GM12878 (cell line): ENCODE measurements around the gene MAFF. TPM values are rescaled to one million over a fixed set of nuclear protein-coding genes. Genes with fewer than 3 reads are reported as not detected.

ENCODE experiments used
- ATAC-seq: fragments of 200-7000 bp; cut with Tn5 transposase; 3 replicates; pipeline ENCODE4 v1.9.1; 2020; ENCODE audit warnings: mild to moderate bottlenecking, moderate library complexity
- BruUV-seq: library from RNA; stranded (reverse); fragments of 400-500 nt; replicated peaks from 2 replicates; lab custom pipeline; 2021; lab: Mats Ljungman, UMichigan
- CTCF ChIA-PET: fragments of 300-600 bp; sonication (Branson Sonifier 250); formaldehyde crosslinking; extraction: SDS; loops from one replicate; lab custom pipeline; 2021; ENCODE audit warnings: inconsistent platforms; lab: Yijun Ruan, JAX
- POLR2A ChIA-PET: fragments of 350-600 bp; formaldehyde crosslinking; extraction: SDS; loops from one replicate; lab custom pipeline; 2021; ENCODE audit warnings: inconsistent platforms; lab: Charles Lee
- RAD21 ChIA-PET: fragments of 300-600 bp; sonication (Branson Sonifier 250); formaldehyde crosslinking; loops from one replicate; lab custom pipeline; 2023; ENCODE audit warnings: antibody characterized with exemption; ENCODE audit not compliant: unreplicated experiment; lab: Charles Lee
- SMC1A ChIA-PET: fragments of 300-600 bp; sonication (Branson Sonifier 250); formaldehyde crosslinking; loops from one replicate; lab custom pipeline; 2023; ENCODE audit not compliant: unreplicated experiment, uncharacterized antibody; lab: Charles Lee
- DNase-seq: peaks from one replicate; pipeline ENCODE4 v3.0.0-alpha.2; 2011; ENCODE audit warnings: low read depth, low spot score
- FAIRE-seq: peaks from 3 replicates; lab custom pipeline; 2011; peaks lifted over from hg19 to GRCh38; lab: Jason Lieb, UNC
- H2AFZ ChIP-seq: 2 replicates; pipeline ENCODE4 v1.6.0; 2011; ENCODE audit warnings: low read depth, low read length, control low read depth; ENCODE audit not compliant: control insufficient read depth
- H3K27ac ChIP-seq: 2 replicates; pipeline ENCODE4 v1.5.1; 2011; ENCODE audit warnings: control low read depth; ENCODE audit not compliant: control insufficient read depth, insufficient read depth
- H3K27me3 ChIP-seq, 2 experiments: replicated peaks in 1 of 2; 2 replicates each; pipeline versions ENCODE4 v1.6.0 to v1.6.1; 2011; ENCODE audit warnings: low read length in 1 of 2; ENCODE audit not compliant: control insufficient read depth in 2 of 2, insufficient read depth in 2 of 2
- H3K36me3 ChIP-seq, 2 experiments: 2 replicates each; pipeline ENCODE4 v1.5.1; 2011; ENCODE audit warnings: low read length in 1 of 2; ENCODE audit not compliant: control insufficient read depth in 2 of 2, insufficient read depth in 2 of 2
- H3K4me1 ChIP-seq: 2 replicates; pipeline ENCODE4 v1.6.1; 2011; ENCODE audit warnings: mild to moderate bottlenecking, low read length, moderate library complexity, mixed read lengths; ENCODE audit not compliant: control insufficient read depth, insufficient read depth
- H3K4me2 ChIP-seq: 2 replicates; pipeline ENCODE4 v1.6.0; 2011; ENCODE audit warnings: control low read depth; ENCODE audit not compliant: control insufficient read depth, insufficient read depth
- H3K4me3 ChIP-seq: fragments of 200-600 bp; sonication (generic); 2 replicates; pipeline ENCODE4 v1.5.1; 2016
- H3K79me2 ChIP-seq: 2 replicates; pipeline ENCODE4 v1.6.0; 2011; ENCODE audit warnings: low read length; ENCODE audit not compliant: control insufficient read depth, insufficient read depth
- H3K9ac ChIP-seq: 2 replicates; pipeline ENCODE4 v1.8.0; 2011; ENCODE audit warnings: low read length, control low read depth, mixed read lengths; ENCODE audit not compliant: control insufficient read depth, insufficient read depth
- H3K9me3 ChIP-seq: replicated peaks from 3 replicates; pipeline ENCODE4 v1.5.1; 2011; ENCODE audit warnings: mild to moderate bottlenecking, low read length; ENCODE audit not compliant: control insufficient read depth, insufficient read depth
- H4K20me1 ChIP-seq: 2 replicates; pipeline ENCODE4 v1.6.0; 2011; ENCODE audit not compliant: control insufficient read depth, insufficient read depth
- BACH1 ChIP-seq: fragments of 450-650 bp; IDR thresholded peaks from 2 replicates; pipeline ENCODE4 v1.6.1; 2017; ENCODE audit warnings: mild to moderate bottlenecking, borderline replicate concordance
- BRCA1 ChIP-seq: IDR thresholded peaks from 2 replicates; pipeline ENCODE4 v1.6.1; 2011; ENCODE audit warnings: low read depth, low read length, improper control_type of control experiment
- CBFB ChIP-seq: IDR thresholded peaks from 2 replicates; pipeline ENCODE4 v1.6.1; 2016; ENCODE audit warnings: antibody characterized with exemption, low read depth
- CHD4 ChIP-seq: fragments of 200-600 bp; sonication (generic); IDR thresholded peaks from 2 replicates; pipeline ENCODE4 v1.6.1; 2016; ENCODE audit warnings: mild to moderate bottlenecking
- DPF2 ChIP-seq: fragments of 450-650 bp; IDR thresholded peaks from 2 replicates; pipeline ENCODE4 v1.6.1; 2017; ENCODE audit warnings: mild to moderate bottlenecking
- HCFC1 ChIP-seq: fragments of 150-350 bp; IDR thresholded peaks from 2 replicates; pipeline ENCODE4 v1.6.1; 2014; ENCODE audit warnings: low read length
- MXI1 ChIP-seq: fragments of 150-350 bp; IDR thresholded peaks from 2 replicates; pipeline ENCODE4 v1.6.1; 2011; ENCODE audit warnings: low read depth, mild to moderate bottlenecking, inconsistent platforms, low read length, improper control_type of control experiment
- NFXL1 ChIP-seq: fragments of 450-650 bp; IDR thresholded peaks from 2 replicates; pipeline ENCODE4 v1.6.1; 2017; ENCODE audit warnings: antibody characterized with exemption, mild to moderate bottlenecking, borderline replicate concordance
- PBX3 ChIP-seq: IDR thresholded peaks from 2 replicates; pipeline ENCODE4 v1.6.1; 2011; ENCODE audit warnings: mild to moderate bottlenecking, low read depth, low read length, moderate library complexity; ENCODE audit not compliant: insufficient replicate concordance
- POLR2A ChIP-seq: IDR thresholded peaks from 2 replicates; pipeline ENCODE4 v1.6.1; 2011; ENCODE audit warnings: low read depth, mild to moderate bottlenecking, low read length
- POLR2AphosphoS2 ChIP-seq: IDR thresholded peaks from 2 replicates; pipeline ENCODE4 v1.6.1; 2011; ENCODE audit warnings: low read depth, mild to moderate bottlenecking, low read length, improper control_type of control experiment, moderate library complexity
- RB1 ChIP-seq: fragments of 450-650 bp; formaldehyde crosslinking; IDR thresholded peaks from 2 replicates; pipeline ENCODE4 v1.6.1; 2017; ENCODE audit warnings: mild to moderate bottlenecking, borderline replicate concordance
- RUNX3 ChIP-seq: IDR thresholded peaks from 2 replicates; pipeline ENCODE4 v1.6.1; 2012; ENCODE audit warnings: low read length, inconsistent platforms
- SIN3A ChIP-seq: IDR thresholded peaks from 2 replicates; pipeline ENCODE4 v1.6.1; 2012; ENCODE audit warnings: low read depth, low read length, improper control_type of control experiment
- SIX5 ChIP-seq: IDR thresholded peaks from 2 replicates; pipeline ENCODE4 v1.6.1; 2011; ENCODE audit warnings: mild to moderate bottlenecking, low read depth, low read length, moderate library complexity; ENCODE audit not compliant: severe bottlenecking
- SP1 ChIP-seq: IDR thresholded peaks from one replicate; pipeline ENCODE4 v1.6.1; 2011; ENCODE audit warnings: low read depth, low read length
- SREBF2 ChIP-seq: IDR thresholded peaks from 2 replicates; pipeline ENCODE4 v1.6.1; 2012; ENCODE audit warnings: mild to moderate bottlenecking, low read length
- TBL1XR1 ChIP-seq: IDR thresholded peaks from 2 replicates; pipeline ENCODE4 v1.6.1; 2012; ENCODE audit warnings: low read depth, low read length, improper control_type of control experiment
- ZBTB33 ChIP-seq: fragments of 450-650 bp; IDR thresholded peaks from 2 replicates; pipeline ENCODE4 v1.6.1; 2017; ENCODE audit warnings: mild to moderate bottlenecking
- WGBS: methylation state at CpG from one replicate; pipeline ENCODE4 v1.1.6; 2016; ENCODE audit warnings: low lambda C conversion rate; ENCODE audit not compliant: insufficient replicate concordance, insufficient coverage; ENCODE audit errors: missing lambda C conversion rate; 5-methylcytosine and 5-hydroxymethylcytosine counted together
- in situ Hi-C: fragments of 300-500 bp; cut with MboI; formaldehyde crosslinking; loops from 9 replicates; pipeline ENCODE4 v1.14.3; 2018; ENCODE audit warnings: mixed read lengths
- intact Hi-C: fragments of 100-400 bp; cut with micrococcal nuclease; formaldehyde crosslinking; loops from one replicate; pipeline ENCODE4 v1.14.2; 2022; ENCODE audit not compliant: unreplicated experiment
- polyA plus RNA-seq, 11 experiments: library from polyadenylated mRNA; depleted of rRNA in 4 of 11; unstranded in 6 of 11; stranded (reverse) in 5 of 11; fragments of >200 nt; fragmentation: Nextera tagmentation in 4 of 11; fragmentation: Illumina TruSeq in 1 of 11; extraction: Ambion mirVana in 4 of 11; extraction: Trizol in 1 of 11; gene quantifications; 1 replicate in 1 of 11; 2 replicates in 10 of 11; pipeline versions ENCODE4 v1.2.1 to v1.2.3, GENCODE V29; 2011 to 2016; ENCODE audit warnings: inconsistent platforms in 2 of 11, missing spikeins in 2 of 11, low read depth in 1 of 11
- total RNA-seq, 4 experiments: library from RNA; depleted of rRNA in 3 of 4; stranded (reverse); fragments of >200 nt in 3 of 4; fragmentation: Illumina TruSeq in 1 of 4; extraction: Trizol in 1 of 4; gene quantifications; 2 replicates each; pipeline versions ENCODE4 v1.2.1 to v1.2.3, GENCODE V29; 2013 to 2021
- TF ChIP-seq, protein P1 (sequence below): IDR thresholded peaks from 2 replicates; pipeline ENCODE4 v1.6.1; 2012; ENCODE audit warnings: low read length, inconsistent platforms

The MAFF gene
- total and polyA plus RNA-seq, 10 of the 15 experiments (the other 5 are each of a cell fraction or from before 2014, with no cell fraction given): 0.22 to 2.3 (median 0.81) TPM; not detected in 1

- Histone ChIP-seq H4K20me1 (no peaks in the 10 kb centered on the region), H3K27ac (peak overlapping the region; percentile 5; the same call in 1 of the 2 replicates), H2AFZ (peak overlapping the region; percentile 22), H3K9ac (peak overlapping the region; percentile 3; the same call in 1 of the 2 replicates), H3K4me1 (peaks cover 46% of the 10 kb centered on the region), H3K27me3 (no peaks in the 10 kb centered on the region), H3K79me2 (no peaks in the 10 kb centered on the region), H3K4me3 (peak overlapping the region; percentile 58), H3K36me3 (no peaks in the 10 kb centered on the region; a peak in 2 of 4 replicates), H3K9me3 (no peaks in the 10 kb centered on the region), H3K4me2 (peak overlapping the region; percentile 10)
- under 1% methylated on average over 63 of the region's 81 CpGs for WGBS
- CTCF ChIA-PET: interaction anchor here (0.6 to 2.0 kb wide), 9 partner anchors 9 to 162 kb away, joined by 3 to 7 read pairs (median 3); partner anchors contain the start of gene PICK1
- in situ Hi-C loops: no loop called here
- FAIRE-seq (peak; percentile 31), DNase-seq (no peak), ATAC-seq (peak; percentile 76)
- no TSS peak for BruUV-seq
- RAD21 ChIA-PET: interaction anchor here (0.8 to 3.4 kb wide), 8 partner anchors 9 to 115 kb away, joined by 3 to 13 read pairs (median 4); partner anchors contain the start of genes MAFF and PLA2G6
- POLR2A ChIA-PET: interaction anchor here (0.6 to 1.8 kb wide), 7 partner anchors 10 to 492 kb away, joined by 3 to 10 read pairs (median 3); no protein-coding TSS in a partner anchor
- SMC1A ChIA-PET: interaction anchor here (1.2 to 4.3 kb wide), 6 partner anchors 10 to 114 kb away, joined by 3 to 20 read pairs (median 8); partner anchors contain the start of genes MAFF and PLA2G6
- intact Hi-C loops: loop anchor here (5.0 to 10.0 kb wide), 3 partner anchors 37 to 100 kb away; partner anchors contain the start of gene BAIAP2L2
- TF ChIP-seq SP1 (peak; percentile 33), TBL1XR1 (no peak), BRCA1 (no peak), SREBF2 (no peak), MXI1 (no peak), CHD4 (no peak), SIN3A (no peak), CBFB (no peak), POLR2AphosphoS2 (no peak), RB1 (peak; percentile 76; the same call in 1 of the 2 replicates), NFXL1 (no peak), RUNX3 (no peak), BACH1 (peak; percentile 86), HCFC1 (no peak), POLR2A (peak; percentile 55; the same call in 1 of the 2 replicates), ZBTB33 (peak; percentile 65; the same call in 1 of the 2 replicates), DPF2 (peak; percentile 64), SIX5 (no peak), PBX3 (no peak)
- TF ChIP-seq, protein P1, sequence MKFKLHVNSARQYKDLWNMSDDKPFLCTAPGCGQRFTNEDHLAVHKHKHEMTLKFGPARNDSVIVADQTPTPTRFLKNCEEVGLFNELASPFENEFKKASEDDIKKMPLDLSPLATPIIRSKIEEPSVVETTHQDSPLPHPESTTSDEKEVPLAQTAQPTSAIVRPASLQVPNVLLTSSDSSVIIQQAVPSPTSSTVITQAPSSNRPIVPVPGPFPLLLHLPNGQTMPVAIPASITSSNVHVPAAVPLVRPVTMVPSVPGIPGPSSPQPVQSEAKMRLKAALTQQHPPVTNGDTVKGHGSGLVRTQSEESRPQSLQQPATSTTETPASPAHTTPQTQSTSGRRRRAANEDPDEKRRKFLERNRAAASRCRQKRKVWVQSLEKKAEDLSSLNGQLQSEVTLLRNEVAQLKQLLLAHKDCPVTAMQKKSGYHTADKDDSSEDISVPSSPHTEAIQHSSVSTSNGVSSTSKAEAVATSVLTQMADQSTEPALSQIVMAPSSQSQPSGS: no peak
Observed at GRCh38 chr22:38214302-38215056, 12.7 kb downstream of the MAFF start.
